ENCODE results near the gene KDF1.

DNA sequence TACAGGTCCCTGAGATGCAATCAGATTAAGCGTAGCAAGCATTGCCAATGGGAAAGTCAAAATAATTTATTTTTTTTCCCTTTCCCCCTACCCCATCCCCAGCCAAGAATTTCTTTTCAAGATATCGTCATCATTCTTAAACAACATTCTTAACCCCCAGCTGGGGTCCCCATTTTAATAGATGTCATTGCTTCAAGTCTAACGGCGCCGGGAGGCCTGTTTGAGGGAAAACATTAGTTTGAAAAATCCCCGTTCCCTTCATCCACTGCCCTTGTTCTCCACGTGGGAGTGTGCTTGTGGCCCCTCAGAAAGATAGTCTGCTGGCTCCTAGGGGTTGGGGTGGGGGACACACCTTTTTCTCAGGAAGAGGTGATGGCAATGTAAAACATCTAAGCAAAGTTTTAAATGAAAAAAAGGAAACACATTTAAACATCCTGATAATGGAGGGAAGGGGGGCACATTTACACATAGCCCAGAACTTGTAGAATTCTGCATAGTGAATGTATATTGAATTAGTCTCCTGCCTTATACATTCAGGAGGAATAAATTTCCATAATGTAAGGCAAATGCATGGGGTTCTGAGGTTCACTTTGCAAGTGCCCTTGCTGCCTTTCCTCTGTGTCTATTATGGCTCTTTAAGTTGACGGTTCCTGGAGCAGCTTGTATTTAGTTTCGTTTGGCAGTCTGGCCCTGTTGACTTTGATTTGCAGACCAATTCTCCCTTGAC lies 40.0 kb upstream of the KDF1 start:
- TF ChIP-seq, protein P1, sequence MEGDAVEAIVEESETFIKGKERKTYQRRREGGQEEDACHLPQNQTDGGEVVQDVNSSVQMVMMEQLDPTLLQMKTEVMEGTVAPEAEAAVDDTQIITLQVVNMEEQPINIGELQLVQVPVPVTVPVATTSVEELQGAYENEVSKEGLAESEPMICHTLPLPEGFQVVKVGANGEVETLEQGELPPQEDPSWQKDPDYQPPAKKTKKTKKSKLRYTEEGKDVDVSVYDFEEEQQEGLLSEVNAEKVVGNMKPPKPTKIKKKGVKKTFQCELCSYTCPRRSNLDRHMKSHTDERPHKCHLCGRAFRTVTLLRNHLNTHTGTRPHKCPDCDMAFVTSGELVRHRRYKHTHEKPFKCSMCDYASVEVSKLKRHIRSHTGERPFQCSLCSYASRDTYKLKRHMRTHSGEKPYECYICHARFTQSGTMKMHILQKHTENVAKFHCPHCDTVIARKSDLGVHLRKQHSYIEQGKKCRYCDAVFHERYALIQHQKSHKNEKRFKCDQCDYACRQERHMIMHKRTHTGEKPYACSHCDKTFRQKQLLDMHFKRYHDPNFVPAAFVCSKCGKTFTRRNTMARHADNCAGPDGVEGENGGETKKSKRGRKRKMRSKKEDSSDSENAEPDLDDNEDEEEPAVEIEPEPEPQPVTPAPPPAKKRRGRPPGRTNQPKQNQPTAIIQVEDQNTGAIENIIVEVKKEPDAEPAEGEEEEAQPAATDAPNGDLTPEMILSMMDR (IDR thresholded peaks at IDR 0.05), result no peak
- TF ChIP-seq POLR2AphosphoS5 (IDR thresholded peaks at IDR 0.05), result no peak
- TF ChIP-seq POLR2A (IDR thresholded peaks at IDR 0.05), result no peak

Measured in suprapubic skin (tissue), 4 donors.